ENCODE measurements around the gene RAB3IL1. TPM values are rescaled to one million over a fixed set of nuclear protein-coding genes. Genes with fewer than 3 reads are reported as not detected.

RAB3IL1 gene
- total and polyA plus RNA-seq, 2 of the 13 experiments (the other 11 are each of a cell fraction or from before 2014, with no cell fraction given): 1.2 to 2.0 TPM

DNA sequence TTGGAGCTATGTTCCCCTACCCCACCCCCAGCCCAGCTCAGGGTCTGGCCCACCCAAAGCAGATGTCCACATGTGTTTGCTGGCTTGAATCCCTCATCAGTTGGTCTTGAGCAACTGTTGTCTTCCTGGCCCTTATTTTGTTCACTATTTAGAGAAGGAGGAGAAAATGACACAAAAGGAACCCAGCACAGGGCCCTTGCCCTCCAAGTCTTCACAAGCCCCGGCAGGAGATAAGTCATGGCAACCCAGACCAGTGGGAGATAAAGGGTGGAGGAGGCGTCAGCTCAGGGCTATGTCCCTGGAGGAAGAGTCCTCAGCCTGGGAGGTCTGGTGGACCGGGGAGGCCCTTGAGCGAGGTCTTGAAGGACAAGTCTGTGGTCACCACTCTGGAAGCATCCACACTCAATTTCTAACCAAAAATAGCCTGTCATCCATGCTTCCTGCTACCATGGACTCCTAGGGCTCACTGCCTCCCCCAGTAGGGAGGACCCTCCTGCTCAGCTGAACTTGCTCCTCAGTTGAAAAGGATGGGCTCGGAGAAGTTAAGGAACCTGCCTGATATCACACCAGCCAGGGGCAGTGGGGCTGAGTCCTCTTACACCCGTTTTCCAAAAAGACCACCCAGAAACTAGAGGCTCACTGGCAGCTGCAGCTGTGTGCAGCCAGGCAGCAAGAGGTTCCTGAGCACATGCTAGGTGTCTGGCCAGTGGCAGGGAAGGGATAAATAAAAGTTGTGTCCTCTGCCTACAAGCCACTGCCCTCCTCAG lies 1.8 kb upstream of the RAB3IL1 start:
- no peaks in the 10 kb centered on the region for H4K20me1 ChIP-seq (ENCODE audit: insufficient read depth, low read length)
- intact Hi-C loops (cut with micrococcal nuclease; ENCODE audit: unreplicated experiment) (no loop called here), in situ Hi-C loops (cut with HindIII; ENCODE audit: extremely low pct_ligation_motif_present, low pct_unique_long_range_greater_than_20kb) (no loop called here)
- WGBS (ENCODE audit: low lambda C conversion rate): 48% methylated on average over 6 of the region's 6 CpGs
- ChIA-PET CTCF (ENCODE audit: low intra/inter-chr PET ratio, low total read pairs) (no interaction called here), POLR2A (no interaction called here)
- no peak overlapping the region for H3K9ac ChIP-seq (ENCODE audit: insufficient read depth, low read depth, low read length)
- FAIRE-seq: no peak
- peaks cover 58% of the 10 kb centered on the region for H3K4me1 ChIP-seq (ENCODE audit: insufficient read depth, low read length)
- TF ChIP-seq ZNF18 (CRISPR knock-in tag; IDR thresholded peaks at IDR 0.05; ENCODE audit: insufficient replicate concordance): no peak
- no peak for TF ChIP-seq ZC3H13 (CRISPR knock-in tag; IDR thresholded peaks at IDR 0.05)
- TF ChIP-seq HNRNPH1 (optimal IDR thresholded peaks at IDR 0.05; ENCODE audit: low read depth, low read length): no peak
- TF ChIP-seq, protein P1, sequence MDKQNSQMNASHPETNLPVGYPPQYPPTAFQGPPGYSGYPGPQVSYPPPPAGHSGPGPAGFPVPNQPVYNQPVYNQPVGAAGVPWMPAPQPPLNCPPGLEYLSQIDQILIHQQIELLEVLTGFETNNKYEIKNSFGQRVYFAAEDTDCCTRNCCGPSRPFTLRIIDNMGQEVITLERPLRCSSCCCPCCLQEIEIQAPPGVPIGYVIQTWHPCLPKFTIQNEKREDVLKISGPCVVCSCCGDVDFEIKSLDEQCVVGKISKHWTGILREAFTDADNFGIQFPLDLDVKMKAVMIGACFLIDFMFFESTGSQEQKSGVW (CRISPR knock-in tag; IDR thresholded peaks at IDR 0.05; ENCODE audit: borderline replicate concordance): no peak
- TF ChIP-seq BATF2 (CRISPR knock-in tag; IDR thresholded peaks at IDR 0.05): no peak
- TF ChIP-seq SSRP1 (CRISPR knock-in tag; IDR thresholded peaks at IDR 0.05): no peak
- TF ChIP-seq ZNF589 (CRISPR knock-in tag; conservative IDR thresholded peaks at IDR 0.05): no peak
- TF ChIP-seq CBX5 (CRISPR knock-in tag; IDR thresholded peaks at IDR 0.05; ENCODE audit: borderline replicate concordance): no peak
- no peak for TF ChIP-seq ZNF547 (CRISPR knock-in tag; IDR thresholded peaks at IDR 0.05)
- no peak for TF ChIP-seq HIVEP1 (CRISPR knock-in tag; IDR thresholded peaks at IDR 0.05)
- DNase-seq (ENCODE audit: low spot score): no peak
- H3K79me2 ChIP-seq (ENCODE audit: insufficient read depth, low read length): no peaks in the 10 kb centered on the region
- no peaks in the 10 kb centered on the region for H3K9me3 ChIP-seq (ENCODE audit: low read length)
- no peak for ATAC-seq
- no peak overlapping the region for H3K27ac ChIP-seq (ENCODE audit: extremely low read length, insufficient read depth, low read length)
- H3K27me3 ChIP-seq (ENCODE audit: control insufficient read depth in 1 of 2, insufficient read depth in 2 of 2, low read length in 2 of 2): peaks cover 11 to 39% of the 10 kb centered on the region in 2 experiments
- no peak overlapping the region for H2AFZ ChIP-seq (ENCODE audit: low read length)
- H3K36me3 ChIP-seq (replicated peaks in 1 of 2; ENCODE audit: control insufficient read depth in 1 of 2, insufficient read depth in 2 of 2, low read length in 2 of 2): no peaks in the 10 kb centered on the region
- no peak overlapping the region for H3K4me3 ChIP-seq (replicated peaks in 1 of 3; ENCODE audit: insufficient read depth in 1 of 3, low read depth in 2 of 3, low read length in 3 of 3)
- BruUV-seq (replicated peaks): no TSS peak
- no peak overlapping the region for H3K4me2 ChIP-seq (ENCODE audit: low read depth, low read length)
